HG03135 (cell line): ENCODE data around the gene CES3.

ENCODE experiments used
- ATAC-seq: cut with Tn5 transposase; IDR thresholded peaks from one replicate; pipeline ENCODE4 v1.9.1; 2021; ENCODE audit warnings: mild to moderate bottlenecking, moderate library complexity; ENCODE audit not compliant: unreplicated experiment

CES3 gene, protein sequence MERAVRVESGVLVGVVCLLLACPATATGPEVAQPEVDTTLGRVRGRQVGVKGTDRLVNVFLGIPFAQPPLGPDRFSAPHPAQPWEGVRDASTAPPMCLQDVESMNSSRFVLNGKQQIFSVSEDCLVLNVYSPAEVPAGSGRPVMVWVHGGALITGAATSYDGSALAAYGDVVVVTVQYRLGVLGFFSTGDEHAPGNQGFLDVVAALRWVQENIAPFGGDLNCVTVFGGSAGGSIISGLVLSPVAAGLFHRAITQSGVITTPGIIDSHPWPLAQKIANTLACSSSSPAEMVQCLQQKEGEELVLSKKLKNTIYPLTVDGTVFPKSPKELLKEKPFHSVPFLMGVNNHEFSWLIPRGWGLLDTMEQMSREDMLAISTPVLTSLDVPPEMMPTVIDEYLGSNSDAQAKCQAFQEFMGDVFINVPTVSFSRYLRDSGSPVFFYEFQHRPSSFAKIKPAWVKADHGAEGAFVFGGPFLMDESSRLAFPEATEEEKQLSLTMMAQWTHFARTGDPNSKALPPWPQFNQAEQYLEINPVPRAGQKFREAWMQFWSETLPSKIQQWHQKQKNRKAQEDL

DNA sequence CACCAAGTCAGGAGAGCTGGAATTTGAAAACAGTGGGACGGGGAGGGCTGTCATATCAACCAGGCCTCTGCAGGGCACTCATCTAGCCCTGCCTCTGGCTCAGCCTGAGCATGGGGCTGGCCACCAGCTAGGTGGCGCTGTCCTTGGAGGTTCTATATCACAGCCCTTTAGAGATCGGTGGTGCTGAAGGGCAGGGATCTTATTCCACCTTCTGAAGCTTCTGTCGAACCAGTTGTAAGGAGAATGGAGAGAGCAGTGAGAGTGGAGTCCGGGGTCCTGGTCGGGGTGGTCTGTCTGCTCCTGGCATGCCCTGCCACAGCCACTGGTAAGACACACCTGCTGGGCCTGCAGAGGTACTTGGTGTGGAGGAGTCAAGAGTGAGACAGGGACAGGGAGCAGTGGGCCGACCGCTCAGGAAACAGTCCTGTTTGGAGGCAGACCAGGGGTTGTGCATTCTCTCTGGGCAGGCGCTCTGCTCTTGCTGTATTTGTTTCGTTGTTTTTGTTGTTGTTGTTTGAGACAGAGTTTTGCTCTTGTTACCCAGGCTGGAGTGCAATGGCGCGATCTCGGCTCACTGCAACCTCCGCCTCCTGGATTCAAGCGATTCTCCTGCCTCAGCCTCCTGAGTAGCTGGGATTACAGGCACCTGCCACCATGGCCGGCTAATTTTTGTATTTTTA lies at the start of gene CES3:
Gene CES3, plus strand, starts transcription at position 202 of the 680 bp plus-strand sequence. Its CDS starts 42 bp downstream, at position 244.
- no peak for ATAC-seq

DNA sequence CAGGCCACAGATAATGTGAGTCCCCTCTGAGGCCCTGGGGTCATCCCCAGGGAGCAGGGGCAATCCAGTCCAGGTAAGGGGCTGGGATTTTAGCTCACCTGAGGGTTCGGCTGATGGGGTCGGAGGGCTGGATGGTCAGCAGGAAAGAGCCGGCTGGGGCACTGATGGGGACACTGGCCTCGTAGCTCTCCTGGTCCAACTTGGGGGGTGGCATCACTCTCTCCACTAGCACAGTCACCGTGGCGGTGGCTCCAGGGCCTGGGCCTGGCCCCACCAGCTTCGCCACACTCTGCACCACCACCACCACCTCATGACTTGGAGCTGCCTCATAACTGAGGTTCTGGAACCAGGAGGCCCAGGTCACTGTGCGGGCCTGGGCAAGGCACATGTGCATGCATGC lies 49.3 kb upstream of the CES3 start:
- ATAC-seq: no peak

DNA sequence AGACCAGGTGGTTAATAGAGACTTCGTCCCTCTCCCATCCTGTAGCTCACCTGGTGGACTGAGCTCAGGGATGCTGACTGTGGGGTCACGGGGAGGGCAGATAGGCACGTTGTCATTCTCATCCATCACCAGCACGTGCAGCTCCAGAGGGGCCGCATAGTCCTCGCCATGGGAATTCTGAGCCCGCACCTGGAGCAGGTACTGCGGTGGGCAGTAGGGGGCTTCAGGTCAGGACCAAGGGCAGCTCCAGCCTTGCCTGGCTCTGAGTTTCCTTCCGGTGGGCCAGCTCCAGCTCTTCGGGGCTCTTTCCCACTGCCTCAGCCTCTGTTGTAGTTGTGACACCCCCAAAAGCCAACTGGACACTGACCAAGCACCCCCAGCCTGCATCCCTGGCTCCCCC lies 48.0 kb upstream of the CES3 start:
- ATAC-seq: no peak

DNA sequence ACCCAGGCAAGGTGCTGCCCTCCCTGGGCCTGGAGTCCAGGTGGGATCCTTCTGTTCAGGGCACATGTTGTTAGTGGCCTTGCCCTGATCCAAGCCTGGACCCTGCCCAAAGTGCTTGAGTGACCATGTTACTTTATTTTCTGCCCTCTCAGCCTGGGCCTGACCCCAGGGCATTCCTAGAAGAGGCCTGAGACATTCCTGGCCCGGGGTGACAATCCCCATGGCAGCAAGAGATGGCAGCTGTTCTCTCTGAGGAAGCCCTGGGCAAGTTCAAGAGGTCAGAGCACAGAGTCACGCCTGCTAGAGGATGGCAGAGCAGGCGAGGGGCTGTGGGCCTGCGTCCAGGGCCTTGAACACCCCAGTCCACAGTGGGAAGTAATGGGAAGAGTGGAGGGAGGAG lies 47.4 kb upstream of the CES3 start:
- ATAC-seq: no peak

DNA sequence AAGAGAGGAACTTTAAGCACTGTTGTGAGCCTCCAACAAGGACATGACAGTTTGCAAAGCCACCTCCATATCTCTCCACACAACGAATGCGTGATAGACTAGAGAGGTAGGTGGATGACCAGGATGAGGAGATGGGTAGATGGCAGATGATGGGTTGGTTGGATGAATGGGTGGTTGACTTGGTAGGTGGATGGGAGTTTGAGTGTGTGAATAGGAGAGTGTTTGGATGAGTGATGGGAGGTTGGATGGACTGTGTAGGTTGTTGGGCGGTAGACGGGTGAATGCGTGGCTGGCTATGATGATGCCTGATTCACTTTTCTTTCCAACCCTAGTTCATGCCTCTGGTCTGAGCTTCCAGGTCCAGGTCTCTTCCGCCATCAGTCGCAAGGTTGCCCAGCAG lies 46.5 kb upstream of the CES3 start:
- ATAC-seq: no peak

DNA sequence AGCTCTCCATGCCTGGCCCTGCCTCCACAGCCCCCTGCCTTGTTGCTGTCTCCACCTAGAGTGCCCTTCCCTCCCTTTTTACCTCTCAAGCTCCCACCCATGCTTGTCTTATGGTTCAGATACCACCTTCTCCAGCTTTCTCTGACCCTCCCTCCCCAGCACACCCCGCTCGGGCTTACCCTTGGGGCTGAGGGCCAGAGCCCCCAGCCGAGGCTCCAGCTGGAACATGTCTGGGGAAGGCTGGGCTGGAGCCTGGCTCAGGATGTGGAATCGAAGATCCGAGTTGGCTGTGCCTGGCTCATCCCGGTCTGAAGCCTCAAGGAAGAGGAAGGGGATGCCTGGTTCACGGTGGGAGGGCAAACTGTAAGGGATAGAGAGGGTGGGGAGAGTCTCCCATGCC lies 46.0 kb upstream of the CES3 start:
- no peak for ATAC-seq

DNA sequence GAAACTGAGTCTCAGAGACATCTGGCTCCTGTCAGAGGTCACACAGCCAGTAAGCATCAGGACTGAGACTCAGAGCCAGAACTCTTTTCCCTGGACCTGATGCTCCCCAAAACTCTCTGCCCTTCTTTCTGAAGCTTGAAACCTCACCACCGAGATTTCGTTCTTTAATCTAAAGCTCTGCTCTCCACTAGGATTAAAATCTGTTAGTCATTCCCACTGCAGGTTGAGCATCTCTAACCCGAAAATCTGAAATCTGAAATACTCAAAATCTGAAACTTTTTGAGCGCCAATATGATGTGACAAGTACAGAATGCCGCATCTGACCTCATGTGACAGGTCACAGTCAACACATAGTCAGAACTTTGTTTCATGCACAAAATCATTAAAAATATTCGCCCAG lies 44.5 kb upstream of the CES3 start:
- no peak for ATAC-seq

DNA sequence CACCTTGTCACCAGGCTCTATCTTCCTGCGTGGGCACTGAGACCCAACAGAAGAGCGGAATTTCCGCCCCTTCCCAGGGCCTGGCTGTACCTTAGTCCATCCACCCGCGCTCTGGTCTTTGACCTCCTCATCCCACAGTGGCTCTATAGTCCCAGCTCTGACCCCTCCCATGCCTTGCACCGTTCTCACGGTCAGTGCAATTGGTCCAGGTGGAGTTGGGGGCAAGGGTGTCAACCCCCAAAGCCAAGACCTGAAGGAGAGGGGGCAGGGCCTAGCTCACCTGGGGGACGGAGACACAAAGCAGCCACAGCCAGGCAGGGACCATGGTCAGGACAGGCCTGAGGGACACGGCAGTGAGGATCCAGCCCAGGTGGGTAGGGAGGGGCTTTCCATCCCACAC lies 43.3 kb upstream of the CES3 start:
- ATAC-seq: no peak

DNA sequence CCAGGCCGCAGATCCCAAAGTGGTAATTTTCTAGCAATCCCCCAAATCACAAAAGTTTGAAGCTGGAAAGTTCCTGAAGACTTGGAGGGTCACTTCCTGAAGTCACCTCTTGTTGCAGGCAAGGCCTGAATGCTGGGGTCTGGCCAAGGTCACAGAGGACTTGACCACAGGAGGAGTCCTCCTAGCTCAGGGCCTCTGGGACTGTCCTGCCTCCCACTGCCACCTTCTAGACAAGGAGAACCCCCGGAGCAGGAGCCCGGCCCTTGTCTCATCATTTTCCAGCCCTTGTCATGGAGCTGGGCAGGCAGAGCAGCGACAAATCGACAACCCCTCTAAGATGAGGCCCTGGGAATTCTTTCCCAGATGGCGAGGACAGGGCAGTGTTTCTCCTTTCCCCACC lies 42.7 kb upstream of the CES3 start:
- no peak for ATAC-seq

DNA sequence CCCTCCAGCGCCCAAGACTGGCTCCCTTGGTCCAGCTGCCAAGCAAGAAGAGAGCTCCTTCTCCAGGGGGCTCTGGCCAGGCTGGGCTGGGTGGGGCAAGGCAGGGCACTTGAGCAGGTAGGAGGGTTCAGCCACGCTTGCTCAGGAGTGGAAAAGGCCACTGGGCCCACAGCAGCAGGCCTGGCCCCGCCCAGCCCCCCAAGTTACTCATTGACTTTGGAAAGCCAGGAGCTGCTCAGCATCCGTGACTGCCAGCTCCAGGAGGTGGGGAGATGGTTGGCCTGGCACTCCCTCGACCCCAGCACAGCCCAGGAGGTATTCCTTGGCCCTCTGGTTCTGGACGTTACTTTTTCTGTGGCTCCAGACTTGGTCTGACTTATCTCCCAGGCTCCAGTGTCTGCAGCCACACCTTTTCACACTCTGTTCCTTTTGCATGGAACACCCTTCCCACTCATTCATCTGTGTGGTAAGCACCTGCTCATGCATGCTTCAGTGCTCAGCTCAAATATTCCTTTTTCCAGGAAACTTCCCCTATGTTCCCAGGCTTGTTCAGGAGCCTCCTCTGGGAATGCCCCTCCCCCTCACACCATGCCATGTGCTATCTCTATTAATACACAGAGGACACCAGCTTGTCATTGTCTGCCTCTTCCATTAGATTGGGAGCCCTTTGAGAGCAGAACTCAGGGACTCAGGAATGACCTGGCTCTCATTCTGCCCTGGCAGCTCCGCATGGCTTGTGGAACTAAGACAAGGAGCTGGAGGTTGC lies 42.1 kb upstream of the CES3 start, which contains the start of gene CDH16:
Gene CDH16, minus strand, starts transcription at position 83 of the 766 bp plus-strand sequence. CDS start 820 bp downstream, outside the sequence.
- ATAC-seq: no peak

DNA sequence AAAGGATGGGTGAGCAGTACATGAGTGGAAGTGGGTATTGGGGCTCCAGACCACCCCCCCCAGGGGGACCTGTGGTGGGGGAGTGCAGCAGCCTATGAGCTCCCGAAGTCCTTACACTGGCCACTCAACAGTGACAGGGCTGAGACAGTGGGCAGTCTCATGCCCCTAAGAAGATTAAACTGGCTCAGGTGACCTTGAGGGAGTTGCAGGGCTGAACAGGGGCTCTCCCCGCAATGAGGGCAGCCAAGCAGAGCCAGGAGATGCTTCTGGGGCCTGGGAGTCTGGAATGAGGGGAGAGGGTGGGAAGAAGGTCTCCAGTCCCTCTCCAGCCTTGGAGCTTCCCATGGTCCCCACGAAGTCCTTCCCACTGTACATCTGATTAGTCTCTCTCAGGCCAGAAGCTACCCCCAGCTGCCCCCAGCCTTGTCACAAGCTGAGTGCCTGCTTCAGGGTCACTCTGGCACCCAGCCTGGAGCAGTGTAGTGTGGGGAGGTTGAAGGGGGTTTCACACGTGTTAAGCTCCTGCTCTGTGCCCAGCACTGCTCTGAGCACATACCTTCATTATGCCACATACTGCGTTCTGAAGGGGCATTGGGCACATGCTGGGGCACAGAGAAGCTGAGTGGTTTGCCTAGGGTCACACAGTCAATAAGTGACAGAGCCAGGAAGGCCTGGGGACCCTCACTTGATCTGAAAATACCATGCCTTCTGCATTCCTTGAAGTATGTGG lies 41.3 kb upstream of the CES3 start:
- ATAC-seq: no peak

DNA sequence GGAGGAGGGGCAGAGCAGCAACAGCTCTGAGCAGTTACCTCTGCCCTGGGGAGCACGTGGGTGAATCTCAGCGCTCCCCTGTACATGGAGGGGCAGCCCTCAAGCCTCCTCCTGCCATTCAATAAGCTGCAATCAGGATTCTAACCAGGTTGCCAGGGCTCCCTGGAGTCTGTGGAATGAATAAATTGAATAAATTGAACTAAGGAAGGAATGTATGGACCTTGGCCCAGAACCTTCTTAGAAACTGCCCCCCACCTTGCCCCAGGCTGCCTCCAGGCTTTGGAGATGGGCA lies 40.8 kb upstream of the CES3 start:
- ATAC-seq: no peak

DNA sequence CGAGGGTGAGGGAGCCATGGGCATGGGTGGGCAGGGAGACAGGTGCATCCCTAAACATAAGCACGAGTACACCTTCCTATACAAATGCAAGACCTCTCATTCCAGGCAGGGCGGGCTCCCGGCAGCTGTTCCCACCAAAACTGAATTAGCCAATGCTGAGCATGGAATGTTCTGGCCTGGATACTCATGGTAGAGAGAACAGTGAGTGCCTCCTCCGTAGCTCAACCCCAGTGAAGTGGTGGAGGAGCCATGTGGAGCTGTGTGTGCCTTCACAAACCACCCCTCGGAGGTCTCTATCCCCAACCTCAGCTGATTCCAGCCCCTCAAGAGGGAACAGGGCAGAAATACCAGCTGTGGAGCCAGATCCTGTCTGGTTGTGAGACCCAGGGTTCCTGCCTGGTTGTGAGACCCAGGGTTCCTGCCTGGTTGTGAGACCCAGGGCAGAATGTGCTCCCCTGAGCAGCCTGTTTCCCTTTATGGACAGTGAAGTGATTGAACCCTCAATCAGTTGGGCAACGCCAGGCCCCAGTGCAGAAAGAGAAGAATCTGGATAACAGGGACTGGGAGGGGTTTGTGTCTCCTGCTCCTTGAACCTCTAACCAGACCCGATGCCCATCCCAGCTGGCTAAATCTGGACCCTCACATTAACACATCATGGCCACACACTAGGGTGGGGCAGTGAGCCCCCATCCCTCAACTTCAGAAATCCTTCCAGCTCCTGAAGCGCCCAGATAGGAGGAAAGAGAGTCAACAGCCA lies 40.0 kb upstream of the CES3 start:
- no peak for ATAC-seq

DNA sequence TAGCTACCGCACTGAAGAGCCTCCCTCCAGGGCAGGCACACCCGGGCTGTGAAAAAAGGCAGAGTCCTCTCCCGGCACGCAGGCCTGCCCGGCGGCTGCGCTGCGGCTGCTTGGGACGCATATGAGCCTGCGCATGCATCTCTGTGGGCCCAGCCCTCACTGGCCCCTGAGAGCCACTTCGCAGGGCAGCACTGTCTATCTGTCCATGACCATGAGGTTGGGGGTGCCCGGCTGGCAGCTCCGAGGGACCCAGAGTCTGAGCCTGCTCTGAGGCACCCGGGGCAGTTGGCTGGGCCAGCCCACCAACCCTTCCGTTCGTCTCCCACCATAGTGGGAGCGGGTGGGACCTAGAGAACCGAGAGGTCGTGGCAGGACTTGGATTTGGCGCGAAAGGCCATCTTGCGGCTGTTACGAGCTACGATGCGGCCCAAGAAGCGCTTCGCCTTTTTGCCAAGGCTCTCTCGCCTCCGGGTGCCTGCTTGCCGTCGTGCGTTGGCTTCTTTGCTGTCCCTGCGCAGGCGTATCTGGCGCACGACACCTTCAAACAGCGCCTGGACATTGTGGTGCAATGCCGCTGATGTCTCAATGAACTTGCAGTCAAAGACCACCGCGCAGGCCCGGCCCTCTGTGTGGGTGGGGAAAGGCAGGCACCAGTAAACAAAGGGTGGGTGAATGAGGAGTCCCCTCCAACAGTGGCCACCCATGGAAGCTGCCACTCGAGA lies 39.2 kb upstream of the CES3 start:
- ATAC-seq: no peak

DNA sequence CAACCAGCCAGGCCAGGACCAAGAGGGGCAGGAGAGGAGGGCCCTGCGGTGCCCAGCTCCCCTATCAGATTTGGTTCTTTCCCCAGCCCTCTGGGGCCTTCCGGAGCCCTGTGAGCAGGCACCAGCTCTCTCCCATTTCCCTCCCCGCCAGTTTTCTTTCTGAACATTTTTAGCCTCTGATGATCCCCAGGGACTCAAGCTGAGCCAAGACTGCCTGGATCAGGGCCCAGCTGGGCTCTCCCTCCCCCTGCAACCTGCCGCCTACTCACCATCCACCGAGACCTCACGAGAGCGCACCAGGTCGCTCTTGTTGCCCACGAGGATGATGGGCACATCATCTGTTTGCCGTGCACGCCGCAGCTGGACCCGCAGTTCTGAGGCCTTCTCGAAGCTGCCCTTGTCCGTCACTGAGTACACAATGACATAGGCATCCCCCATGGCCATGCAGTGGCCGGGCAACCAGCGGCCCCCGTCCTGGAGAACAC lies 37.8 kb upstream of the CES3 start:
- ATAC-seq: no peak

DNA sequence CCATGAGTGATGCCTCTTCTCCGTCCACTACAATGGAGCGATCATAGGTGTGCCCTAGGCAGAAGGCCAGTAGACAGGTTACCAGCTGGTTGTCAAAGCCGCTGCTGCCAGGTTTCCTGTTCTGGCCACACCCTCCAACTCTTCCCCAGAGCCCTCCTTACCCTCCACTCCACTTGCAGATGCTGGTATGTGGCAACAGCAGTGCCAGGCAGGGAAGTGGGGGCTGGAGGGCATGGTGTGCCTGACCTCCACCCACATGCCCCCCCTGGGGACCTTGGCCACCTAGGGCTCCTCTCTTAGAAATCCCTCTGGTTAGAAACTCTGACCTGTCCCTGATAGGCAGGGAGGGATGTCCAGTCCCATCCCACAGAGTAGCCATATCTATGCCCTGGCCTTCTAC lies 37.2 kb upstream of the CES3 start:
- no peak for ATAC-seq

DNA sequence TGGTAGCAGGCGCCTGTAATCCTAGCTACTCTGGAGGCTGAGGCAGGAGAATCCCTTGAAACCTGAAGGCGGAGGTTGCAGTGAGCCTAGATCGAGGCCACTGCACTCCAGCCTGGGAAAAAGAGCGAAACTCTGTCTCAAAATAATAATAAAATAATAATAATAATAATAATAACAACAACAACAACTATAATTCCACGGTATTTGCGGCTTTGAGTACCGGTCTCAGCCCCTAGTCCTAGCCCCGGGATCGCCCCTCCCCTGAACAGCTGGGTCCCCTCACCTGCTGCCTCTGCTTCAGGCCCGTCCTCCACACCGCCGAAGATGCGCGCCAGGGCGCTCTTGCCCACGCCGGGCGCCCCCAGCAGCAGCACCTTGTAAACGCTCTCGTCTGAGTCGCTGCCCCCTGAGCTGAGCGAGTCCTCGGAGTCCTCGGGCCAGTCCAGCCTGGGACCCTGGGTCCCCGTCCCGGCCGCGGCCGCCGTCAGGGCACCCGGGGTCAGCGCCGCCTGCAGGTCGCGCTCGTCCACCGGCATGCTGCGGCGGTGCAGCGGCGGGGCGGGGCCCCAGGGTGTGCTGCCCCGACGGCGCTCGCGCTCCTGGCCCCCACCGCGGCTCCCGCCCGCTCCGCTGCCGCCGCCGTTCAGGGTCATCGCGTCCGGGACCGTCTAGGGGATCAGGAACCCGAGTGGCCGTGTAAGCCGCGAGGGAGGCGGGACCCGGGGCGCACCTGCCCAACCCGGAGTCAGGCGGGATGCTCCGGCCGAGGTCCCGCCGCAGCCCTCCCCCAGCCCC lies 36.3 kb upstream of the CES3 start:
- ATAC-seq: no peak

DNA sequence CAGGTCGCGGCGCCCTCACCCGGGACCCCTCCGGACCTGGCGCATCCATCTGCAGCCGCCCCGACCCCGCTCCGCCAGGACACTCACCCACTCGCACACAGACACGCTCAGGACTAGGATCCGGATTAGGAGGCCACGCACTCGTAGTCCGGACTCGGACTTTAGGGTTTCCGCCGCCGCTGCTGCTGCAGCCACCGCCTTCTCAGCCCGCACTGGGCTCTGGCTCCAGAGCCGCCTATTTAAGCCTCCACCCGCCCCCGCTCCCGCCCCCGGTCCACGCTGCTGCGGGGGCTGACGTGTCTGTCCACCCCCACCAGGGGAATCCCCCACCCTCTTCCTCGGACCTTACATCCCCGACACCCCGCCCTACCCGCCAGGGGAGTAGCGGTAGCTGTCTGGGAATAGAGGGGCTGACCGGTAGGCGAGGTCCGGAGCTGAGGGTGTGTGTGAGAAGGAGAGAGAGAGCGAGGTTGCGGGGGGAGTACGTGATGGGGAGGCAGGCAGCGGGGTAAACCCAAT lies 35.7 kb upstream of the CES3 start, which contains the start of gene RRAD:
Gene RRAD, minus strand, starts transcription at position 214 of the 519 bp plus-strand sequence. CDS start 356 bp downstream, outside the sequence.
- ATAC-seq: no peak
